ENCODE results near the gene PARVA.

Gene PARVA

DNA sequence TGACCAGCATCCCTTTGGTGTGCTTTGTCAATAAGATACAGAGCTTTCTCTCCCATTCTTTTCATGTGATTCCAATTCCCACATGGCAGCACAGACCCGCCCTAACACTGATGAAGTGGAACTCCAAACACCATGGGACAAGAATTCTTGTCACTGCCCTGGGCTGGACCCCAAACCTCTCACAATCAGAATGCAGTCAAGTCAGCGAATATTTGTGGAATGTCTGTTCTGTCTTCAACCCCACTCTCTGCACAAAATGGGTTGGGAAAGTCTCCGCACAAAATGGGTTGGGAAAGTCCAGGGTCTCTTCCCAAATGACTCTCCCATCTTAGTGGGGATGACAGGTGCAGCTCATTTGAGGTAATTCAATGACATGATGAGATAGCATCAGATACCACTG, 157.9 kb downstream of the PARVA start:
- no peak for DNase-seq

DNA sequence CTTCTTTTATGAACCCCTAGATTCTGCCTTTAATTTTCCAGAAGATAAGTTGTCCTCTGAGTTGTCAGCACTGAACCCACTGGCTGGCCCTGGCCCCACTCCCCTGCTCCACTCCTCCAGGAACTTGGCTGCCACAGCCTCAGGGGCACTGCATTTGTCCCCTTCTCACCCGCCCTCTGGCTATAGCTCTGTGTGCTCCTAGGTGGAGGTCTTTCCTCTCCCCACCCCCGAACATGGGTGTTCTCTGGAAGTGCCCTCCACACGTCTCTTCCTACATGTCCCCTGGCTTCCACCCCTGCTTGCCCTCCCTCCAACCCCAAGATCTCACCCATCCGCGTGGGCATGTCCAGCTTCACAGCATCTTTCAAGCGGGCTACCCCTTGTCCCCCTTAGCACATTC, 159.2 kb downstream of the PARVA start:
- DNase-seq = no peak

DNA sequence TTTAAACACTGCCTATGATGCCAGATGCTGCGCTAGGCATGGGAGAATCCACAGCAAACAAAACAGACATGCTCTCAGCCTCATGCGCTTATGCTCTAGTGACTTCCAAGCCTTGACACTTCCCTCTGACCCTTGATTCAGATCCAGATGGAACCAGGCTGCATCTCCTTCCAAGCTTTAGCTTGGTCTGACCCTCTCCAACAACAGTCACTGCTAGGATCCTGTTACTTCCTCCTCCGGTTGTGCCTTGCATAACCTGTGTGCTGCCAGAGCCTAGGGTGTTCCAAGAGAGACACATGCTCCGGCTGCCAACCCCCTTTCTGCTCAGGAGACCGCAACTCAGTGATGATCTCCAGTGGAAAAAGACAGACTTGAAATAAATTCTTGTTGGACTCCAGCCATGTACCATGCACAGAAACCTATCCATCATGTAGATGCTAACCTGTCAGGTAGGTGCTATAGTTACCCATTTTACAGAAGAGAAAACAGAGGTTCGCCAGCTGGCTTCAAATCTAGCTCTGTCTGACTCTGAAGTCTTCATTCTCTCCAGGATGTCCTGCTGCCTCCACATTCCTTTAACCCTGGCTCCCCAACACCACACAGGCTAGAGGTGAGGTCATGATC, 160.5 kb downstream of the PARVA start:
- no peak for DNase-seq

DNA sequence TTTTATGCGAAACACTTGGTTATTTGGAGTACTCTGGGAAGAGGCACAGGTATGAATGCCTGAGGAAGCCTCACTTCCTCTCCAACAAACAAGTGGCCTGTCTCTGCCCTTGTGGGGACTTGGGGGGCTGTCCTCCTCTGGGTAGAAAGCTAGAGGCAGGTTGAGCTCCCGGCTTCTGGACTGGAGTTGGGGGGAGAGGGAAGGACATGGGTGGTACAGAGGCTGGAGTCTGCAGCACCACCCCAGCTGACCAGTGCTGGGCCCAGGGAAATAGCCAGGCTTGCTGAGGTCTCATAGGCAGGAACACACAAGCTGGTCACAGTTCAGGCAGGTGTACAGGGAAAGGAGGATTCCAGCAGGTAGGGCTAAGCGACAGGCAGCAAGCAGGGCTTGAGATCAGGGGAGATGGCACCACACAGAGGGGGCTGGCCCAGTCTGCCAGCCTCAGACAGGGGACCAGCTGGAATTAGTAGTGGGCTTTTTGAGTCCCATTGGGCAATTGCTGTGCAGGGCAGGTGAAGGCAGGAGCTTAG, 161.6 kb downstream of the PARVA start:
- DNase-seq = no peak

DNA sequence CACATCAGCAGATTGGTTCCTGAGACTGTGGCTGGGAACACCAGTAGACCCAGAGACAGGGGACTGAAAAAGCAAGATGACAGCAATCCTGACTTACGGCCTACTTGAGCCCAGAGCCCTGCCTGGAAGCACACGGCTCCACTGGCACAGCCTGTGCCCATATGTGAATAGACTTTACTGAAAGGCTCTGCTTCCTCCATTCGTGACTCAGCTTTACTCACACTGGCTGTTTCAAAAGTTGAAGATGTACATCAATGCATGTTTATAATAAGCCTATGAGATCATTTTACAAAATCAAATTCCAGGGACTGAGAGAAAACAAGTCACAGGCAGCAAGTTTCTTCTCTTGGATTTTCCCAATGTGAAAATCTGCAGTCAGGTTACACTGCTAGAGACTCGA, 162.2 kb downstream of the PARVA start:
- no peak for DNase-seq

DNA sequence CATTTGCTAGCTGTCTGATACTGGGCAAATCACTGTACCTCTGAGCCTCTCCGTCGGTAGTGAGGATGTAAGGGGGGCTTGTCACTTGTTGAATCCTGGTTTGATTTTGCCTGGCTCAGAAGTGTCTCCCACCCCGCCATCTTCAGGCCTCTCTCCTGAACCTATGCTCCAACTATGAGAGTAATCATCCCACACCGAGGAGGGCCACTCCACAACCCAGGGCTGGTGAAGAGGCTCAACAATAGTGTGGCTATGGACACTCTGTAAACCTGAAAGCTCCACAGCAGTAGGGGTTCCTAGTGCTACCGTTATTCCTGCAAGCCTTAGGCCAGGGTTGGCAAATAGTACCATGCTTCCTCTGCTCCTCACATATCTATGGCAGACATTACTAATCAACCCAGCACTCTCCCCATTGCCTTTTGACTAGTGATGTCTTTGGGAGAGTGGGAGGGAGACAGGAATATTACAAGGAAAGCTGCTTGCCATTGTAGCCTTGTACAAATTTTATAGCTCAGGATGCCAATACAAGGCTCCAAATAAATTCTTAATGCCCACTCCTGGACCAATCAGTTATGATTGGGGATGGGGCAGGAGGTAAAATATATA, 162.8 kb downstream of the PARVA start:
- DNase-seq = no peak

DNA sequence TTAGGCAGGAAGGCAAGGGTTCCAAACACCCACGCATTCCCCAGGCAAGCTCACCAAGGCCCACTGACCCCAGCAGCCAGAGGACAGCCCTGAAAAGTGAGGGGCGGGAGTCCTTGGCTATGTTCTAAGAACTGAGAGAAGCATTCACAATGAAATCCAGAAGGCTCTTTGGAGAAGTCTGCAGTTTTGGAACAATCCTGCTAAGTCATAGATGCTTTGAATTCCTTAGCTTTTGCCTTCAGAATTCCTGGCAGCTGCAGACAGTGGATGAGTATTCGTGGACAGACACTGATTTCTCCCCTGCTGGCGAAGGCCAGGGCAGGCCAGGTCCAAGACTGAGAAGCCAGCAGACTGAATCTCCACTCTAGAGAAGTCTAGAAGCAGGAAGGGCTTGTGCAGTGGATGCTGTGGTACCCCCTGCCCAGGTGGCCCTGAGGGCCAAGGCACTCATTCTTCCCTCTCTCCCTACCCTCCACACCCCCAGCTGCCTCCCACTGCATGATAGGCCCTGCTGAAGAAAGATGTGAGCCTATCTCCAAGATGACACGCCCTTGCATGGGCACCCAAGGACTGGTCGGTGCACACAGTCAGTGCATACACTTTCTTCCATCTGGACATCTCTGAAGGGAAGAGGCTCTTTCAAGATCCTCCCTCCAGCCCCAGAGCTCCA, 163.7 kb downstream of the PARVA start:
- no peak for DNase-seq

DNA sequence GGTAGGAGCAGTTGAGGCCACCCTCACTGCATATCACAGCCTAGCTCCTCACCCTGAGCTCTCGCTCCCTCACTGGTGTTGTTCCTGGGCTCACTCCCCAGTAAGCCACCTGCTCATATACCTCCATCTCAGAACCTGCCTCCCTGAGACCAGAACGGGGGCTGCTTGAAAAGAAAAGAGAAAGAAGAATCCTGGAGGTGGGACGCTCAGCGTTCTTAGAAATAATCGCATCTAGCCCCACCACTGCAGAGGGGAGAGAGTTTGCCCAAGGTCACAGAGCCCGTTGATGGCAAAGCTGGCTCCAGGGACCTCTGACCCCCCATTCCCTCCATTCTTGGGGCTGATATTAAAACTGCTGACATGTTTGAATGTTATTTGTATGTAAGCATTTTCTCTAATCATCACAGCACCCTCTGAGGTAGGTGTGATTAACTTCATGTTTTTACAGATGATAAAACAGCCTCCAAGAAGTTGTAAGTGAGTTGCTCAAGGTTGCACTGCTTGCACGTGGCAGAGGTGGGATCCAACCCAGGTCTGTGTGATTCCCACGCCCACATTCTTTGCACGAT, 164.3 kb downstream of the PARVA start:
- no peak for DNase-seq

DNA sequence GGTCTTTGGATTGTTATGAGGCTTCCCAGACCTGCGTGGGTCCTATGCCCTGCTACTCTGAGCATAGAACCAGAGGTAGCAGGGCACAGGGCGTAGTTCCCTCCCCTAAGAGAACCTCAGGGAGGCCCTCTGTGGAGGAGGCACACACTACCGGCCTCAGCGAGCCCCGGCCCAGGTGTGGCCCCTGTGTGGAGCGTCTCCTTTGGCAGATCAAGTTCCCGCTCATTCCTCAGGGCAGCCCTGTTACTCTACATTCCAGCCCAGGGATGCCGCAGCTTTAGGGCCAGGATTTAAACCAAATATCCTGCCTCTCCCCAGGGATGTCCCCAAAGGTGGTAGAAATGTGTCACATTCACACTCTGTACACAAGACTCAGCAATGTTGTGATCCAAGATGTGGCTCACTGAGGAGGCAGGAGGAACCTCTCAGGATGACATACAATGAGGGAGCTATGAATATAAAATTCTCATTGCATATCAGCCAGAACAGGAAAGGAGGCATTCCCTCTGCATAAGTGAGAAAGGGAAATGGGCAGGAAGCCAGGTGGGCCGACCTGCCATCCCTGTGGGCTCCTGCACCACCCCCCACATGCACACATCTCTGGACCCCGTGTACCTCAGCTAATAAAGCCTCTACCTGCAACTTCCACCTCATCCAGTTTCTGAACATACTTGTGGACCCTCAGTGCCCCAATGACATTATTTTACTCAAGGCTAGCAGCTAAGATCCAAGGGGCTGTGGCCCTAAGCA, 165.0 kb downstream of the PARVA start:
- DNase-seq = no peak

DNA sequence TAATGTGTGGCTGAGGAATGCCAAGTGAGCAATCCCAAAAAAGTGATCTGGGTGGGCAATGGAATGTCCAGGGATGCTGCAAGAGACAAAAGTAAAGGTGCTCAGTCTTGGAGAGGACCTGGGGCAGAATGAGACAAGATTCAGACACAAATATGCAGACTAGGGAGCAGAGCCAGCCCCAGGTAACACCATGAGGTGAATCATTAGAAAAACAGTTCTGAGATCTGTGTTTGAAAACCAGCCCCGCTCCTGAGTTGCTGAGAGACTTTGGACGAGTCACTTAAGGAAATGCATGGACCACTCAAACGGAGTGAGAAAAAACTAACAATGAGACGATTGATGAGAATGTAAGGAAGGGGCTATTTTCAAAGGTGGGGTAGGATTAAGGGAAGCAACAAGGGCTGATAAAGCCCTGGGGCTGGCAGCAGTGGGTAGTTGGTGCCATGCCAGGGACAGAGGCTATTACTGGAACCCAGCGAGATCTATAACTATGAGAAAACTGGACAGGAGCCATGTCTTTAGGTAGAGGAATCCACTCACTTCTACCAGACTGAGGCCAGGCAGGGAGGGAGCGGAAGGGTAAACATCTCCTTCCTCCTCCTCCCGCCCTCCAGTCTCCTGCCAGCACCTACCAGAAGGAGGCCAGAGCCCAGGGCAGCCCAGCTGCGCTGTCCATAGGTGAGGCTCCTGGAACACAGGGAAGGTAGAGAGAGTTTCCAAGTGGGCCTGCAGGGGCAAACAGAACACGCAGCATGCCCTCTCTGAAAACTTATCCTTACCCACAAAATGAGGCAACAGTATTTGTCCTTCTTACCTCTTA, 166.4 kb downstream of the PARVA start:
- no peak for DNase-seq

DNA sequence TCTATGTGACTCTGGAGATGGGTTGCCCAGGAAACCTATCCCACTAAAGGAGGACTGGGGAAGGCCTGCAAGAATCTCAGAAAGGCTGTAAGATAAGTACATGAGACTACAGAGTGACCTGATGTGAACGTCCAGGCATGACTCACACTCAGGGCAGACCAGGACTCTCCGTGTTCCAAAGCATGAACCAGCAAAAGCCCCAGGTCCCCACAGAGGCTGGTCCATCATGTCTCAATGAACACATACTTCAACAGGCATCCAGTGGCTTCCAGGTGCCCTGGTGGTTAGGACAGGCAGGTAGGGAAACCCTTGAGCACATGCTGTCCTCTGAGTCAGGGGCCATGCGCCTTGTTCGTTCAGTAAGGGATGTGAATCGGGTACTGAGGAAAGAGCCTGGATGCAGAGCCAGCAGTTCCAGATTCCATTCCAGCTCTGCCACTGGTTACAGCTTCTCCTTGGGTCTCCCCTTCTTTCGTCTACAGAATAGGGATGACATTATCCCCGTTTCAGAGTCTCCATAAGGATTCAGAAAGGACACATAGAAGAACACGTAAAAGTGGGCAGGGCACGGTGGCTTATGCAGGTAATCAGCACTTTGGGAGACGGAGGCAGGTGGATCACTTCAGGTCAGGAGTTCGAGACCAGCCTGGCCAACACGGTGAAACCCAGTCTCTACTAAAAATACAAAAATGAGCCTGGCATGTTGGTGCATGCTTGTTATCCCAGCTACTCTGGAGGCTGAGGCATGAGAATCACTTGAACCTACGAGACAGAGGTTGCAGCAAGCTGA, 167.8 kb downstream of the PARVA start:
- DNase-seq = no peak

DNA sequence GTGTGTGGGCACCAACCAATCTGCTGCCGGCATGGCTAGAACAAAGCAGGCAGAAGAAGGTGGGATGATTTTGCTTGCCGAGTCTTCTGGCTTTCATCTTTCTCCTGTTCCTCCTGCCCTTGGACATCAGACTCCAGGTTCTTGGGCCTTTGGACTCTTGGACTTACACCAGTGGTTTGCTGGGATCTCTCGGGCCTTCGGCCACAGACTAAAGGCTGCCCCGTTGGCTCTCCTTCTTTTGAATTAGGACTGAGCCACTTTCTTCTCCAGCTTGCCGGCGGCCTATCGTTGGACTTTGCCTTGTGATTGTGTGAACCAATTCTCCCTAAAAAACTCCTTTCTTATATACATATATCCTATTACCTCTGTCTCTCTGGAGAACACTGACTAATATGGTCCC, 168.8 kb downstream of the PARVA start:
- DNase-seq = no peak

DNA sequence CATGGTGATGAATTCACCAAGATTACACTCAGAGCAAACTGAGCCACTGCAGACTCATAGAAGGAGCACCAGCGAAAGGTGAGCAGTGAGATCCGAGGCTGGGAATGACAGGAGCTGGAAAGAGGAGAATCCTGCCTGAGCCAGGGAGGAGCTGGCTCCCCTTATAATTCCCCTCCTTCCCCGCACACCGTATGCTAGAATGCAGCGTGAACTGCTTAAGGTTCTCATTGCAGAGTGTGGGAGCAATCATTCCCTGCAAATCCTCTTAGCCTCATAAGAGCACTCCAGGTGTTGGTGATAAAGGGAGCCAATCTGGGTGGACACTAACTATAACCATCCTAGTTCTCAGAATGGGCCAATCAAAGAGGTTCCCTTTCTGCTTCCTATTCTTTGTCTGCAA, 169.3 kb downstream of the PARVA start:
- no peak for DNase-seq

DNA sequence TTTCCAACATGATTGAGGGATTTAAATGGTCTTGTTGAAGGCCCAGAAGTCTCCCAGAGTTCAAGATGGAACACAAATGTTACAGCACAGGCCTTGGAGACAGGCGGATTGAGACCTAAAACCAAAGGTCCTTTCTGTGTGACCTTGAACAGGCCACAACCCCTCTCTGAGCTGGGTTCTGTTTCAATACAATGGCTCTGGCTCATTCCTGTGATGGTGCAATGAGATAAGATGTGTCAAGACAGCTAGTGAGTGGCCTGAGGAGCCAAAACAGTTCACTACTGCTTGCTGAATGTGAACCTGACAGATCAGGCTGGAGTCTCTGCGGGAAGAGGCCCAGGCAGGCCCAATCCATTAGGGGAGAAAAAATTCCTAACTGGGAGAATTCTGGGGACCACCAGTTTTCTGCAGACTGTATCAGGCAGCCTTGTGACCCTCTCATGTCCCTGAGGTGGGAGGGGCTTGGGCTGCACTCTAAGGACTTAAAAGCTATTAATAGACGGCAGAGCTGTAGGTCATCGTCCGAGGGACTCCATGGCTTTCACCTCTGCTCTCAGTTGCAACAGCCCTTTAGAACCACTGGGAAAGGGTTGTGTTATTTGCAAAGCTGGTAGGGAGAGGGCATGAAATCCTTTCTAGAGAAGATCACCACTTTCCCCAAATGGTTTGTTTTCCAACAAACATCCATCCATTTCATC, 170.7 kb downstream of the PARVA start:
- no peak for DNase-seq

DNA sequence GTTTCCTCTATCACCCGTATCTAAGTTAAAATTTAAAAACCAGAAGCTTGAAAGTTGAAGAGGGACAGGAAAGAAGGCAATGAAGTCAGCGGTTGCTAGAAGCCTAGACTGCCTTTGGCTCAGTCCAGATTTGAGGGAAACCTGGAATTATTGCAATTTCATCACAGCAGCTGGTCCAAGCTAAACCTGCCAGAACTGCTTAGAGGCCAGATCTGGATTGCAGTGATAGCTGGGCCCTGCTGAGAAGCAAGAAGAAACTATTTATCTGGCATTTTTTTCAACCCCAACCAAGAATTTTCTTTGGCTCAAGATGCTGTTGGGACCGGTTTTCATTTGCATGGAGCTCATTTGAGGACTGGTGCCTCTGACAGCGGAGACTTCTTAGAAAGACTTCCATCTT, 175.3 kb downstream of the PARVA start:
- DNase-seq = no peak

DNA sequence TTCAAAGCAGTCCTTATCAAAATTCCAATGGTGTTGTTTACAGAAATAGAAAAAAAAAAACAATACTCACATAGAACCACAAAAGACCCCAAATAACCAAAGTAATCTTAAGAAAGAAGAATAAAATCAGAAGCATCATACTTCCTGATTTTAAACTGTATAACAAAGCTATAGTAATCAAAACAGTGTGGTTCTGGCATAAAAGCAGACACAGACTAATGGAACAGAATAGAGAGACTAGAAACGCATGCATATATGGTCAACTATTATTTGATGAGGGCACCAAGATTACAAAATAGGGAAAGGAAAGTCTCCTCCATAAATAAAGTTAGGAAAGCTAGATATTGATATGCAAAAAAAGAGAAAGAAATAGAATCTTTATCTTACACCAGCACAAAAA, 176.8 kb downstream of the PARVA start:
- no peak for DNase-seq

DNA sequence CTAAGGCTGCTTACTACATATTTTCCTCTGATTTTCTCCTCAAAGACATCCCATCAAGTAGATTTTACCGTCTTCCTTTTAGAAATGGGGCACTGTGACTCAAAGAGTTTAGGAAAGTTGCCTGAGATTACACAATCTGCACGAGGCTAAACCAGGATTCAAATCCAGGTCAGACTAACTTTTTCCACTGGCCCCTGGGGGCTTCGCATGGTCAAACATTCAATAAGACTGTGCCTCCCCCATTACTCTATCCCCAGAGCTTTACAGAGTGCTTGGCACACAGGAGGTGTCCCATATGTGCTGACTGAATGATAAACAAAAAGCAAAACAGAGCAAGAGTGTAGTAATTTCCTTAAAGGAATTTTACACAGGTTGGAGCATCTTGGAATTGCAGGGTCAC, 178.8 kb downstream of the PARVA start:
- no peak for DNase-seq

DNA sequence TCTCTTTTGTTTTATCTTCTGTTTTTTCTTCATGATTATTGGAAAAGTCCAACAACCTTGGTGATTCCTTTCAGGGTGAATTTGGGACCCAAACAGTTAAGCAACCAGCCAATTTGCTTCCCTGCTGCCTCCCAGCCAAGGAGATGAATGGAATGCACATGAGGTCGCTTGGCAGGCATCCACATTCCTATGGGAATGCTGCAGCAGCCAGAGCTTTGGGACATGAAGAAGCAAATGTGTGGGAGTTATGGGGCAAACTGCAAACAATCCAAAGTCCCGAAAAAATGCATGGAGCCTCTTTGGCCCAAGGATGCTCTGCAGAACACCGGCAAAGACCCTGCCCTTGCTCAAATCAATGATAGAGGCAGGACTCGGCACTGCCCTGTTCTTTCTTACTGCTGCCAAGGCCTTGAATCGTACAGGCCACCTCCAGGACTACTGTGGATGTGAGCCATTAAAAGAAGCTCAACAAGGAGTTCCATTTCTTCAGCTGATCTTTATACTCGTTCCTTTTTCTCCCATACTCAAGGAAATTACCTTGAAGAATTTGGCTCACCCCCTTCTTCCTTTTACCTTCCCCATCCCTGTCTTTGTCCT, 179.5 kb downstream of the PARVA start:
- no peak for DNase-seq

DNA sequence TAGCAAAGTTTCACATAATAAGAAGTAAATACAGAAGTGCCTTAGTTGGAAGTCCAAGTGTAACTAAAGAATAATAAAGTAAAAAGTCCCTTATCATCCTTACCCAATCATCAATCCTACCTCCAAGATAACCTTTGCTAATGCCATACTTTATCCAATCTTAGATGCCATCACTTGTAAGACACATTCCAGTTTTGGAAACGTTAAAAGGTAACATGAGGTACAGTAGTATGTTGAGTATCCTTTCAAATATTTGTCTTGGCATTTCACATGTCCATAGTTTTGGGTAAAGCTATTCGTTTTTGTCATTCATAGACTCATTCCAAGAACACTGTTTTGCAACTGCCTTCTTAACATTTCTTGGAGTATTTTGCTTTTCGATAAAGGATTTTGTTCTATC, 181.6 kb downstream of the PARVA start:
- no peak for DNase-seq

DNA sequence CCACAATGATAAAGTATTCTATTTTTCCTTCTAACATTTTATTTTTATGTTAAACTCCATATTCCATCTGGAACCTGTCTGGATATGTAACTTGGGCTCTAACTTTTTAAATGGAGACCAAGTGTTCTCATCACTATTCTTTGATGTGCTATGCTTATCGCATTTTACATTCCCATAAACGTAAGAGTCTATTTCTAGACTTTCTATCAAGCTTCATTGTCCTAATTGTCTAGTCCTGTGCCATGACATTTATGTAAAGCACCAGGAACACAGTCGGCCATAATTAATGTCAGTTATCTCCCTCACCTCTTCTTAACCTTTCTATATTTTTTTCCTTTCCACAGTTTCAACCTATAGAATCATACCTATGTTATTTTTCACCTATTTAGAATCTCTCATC, 183.0 kb downstream of the PARVA start:
- DNase-seq = no peak

DNA sequence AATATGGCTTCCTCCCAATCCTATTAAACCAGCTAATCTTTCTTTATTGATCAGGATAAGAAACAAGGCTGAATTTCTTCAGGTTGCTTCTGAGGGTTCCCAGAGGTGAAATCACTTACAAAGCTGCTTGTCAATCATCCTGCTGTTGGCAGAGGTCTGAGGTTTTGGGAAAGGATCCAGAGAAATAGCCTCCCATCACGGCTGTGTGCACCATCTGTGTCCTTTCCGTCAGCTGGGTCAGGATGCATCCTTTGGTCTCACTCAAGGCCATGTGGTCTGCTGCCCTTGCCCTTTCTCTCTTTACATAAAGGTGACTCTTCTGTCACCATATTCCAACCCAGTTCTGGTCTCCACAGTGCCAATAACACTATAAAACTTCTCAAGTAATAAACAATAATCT, 183.5 kb downstream of the PARVA start:
- no peak for DNase-seq
